Vagina (tissue), 2 donors: ENCODE measurements around the gene MOGAT3.

ENCODE experiments used
- POLR2AphosphoS5 ChIP-seq, 2 donors: sonication (generic); formaldehyde crosslinking; IDR thresholded peaks; one replicate each; pipeline ENCODE4 v1.9.0; 2017; ENCODE audit warnings: antibody characterized with exemption in 2 of 2, mild to moderate bottlenecking in 2 of 2, low read depth in 1 of 2; ENCODE audit not compliant: insufficient read depth in 1 of 2
- TF ChIP-seq, protein P1 (sequence below), 3 experiments: fragments of 450-650 bp in 2 of 3; fragments of 200-600 bp in 1 of 3; sonication (generic) in 1 of 3; IDR thresholded peaks; one replicate each; pipeline ENCODE4 v1.5.1; 2017 to 2019; ENCODE audit warnings: antibody characterized with exemption in 3 of 3, mild to moderate bottlenecking in 2 of 3, moderate library complexity in 2 of 3

DNA sequence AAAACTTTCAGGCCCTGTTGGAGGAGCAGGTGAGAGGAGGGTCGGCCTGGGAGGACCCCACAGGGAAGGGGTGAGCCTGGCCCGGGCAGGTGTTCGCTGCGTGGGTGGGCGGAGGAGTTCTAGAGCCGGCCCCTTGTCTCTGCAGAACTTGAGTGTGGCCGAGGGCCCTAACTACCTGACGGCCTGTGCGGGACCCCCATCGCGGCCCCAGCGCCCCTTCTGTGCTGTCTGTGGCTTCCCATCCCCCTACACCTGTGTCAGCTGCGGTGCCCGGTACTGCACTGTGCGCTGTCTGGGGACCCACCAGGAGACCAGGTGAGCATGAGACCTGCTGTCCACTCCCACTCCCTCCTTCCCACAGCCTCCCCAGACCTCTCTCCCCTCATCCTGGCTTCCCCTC lies 22.7 kb upstream of the MOGAT3 start:
- TF ChIP-seq POLR2AphosphoS5 (IDR thresholded peaks at IDR 0.05; ENCODE audit: insufficient read depth in 1 of 2, low read depth in 1 of 2), result no peak
- TF ChIP-seq, protein P1, sequence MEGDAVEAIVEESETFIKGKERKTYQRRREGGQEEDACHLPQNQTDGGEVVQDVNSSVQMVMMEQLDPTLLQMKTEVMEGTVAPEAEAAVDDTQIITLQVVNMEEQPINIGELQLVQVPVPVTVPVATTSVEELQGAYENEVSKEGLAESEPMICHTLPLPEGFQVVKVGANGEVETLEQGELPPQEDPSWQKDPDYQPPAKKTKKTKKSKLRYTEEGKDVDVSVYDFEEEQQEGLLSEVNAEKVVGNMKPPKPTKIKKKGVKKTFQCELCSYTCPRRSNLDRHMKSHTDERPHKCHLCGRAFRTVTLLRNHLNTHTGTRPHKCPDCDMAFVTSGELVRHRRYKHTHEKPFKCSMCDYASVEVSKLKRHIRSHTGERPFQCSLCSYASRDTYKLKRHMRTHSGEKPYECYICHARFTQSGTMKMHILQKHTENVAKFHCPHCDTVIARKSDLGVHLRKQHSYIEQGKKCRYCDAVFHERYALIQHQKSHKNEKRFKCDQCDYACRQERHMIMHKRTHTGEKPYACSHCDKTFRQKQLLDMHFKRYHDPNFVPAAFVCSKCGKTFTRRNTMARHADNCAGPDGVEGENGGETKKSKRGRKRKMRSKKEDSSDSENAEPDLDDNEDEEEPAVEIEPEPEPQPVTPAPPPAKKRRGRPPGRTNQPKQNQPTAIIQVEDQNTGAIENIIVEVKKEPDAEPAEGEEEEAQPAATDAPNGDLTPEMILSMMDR (IDR thresholded peaks at IDR 0.05), result no peak
